Peyer's patch (tissue), 4 donors: ENCODE measurements around the gene OR51E2. TPM values are rescaled to one million over a fixed set of nuclear protein-coding genes. Genes with fewer than 3 reads are reported as not detected.

Experiments
- DNase-seq, 3 donors: peaks; one replicate each; pipeline ENCODE4 v3.0.0-alpha.2; 2017 to 2019
- H3K27ac ChIP-seq, 4 donors: fragments of 200-600 bp; sonication (generic); one replicate each; pipeline ENCODE4 v1.5.1; 2016 to 2019
- H3K27me3 ChIP-seq, 2 donors: fragments of 200-600 bp; sonication (generic); one replicate each; pipeline ENCODE4 v1.5.1; 2019
- H3K36me3 ChIP-seq, 3 donors: fragments of 200-600 bp; sonication (generic); one replicate each; pipeline ENCODE4 v1.5.1; 2016 to 2019
- H3K4me1 ChIP-seq, 4 donors: fragments of 200-600 bp; sonication (generic); one replicate each; pipeline ENCODE4 v1.5.1; 2016 to 2019
- H3K4me3 ChIP-seq, 4 donors: fragments of 200-600 bp; sonication (generic); 1 replicate in 3 of 4; 2 replicates in 1 of 4; pipeline ENCODE4 v1.5.1; 2016 to 2019; ENCODE audit warnings: mild to moderate bottlenecking in 1 of 4
- H3K9me3 ChIP-seq, 4 donors: fragments of 200-600 bp; sonication (generic); one replicate each; pipeline ENCODE4 v1.5.1; 2016 to 2019; ENCODE audit warnings: mild to moderate bottlenecking in 1 of 4
- POLR2A ChIP-seq, 2 donors: fragments of 450-650 bp; IDR thresholded peaks; one replicate each; pipeline ENCODE4 v1.5.1; 2017; ENCODE audit warnings: antibody characterized with exemption in 2 of 2, mild to moderate bottlenecking in 2 of 2, moderate library complexity in 2 of 2
- total RNA-seq, 4 donors: library from RNA; depleted of rRNA; stranded (reverse); fragments of >200 nt; gene quantifications; one replicate each; pipeline ENCODE4 v1.1.0, GENCODE V29; 2016
- TF ChIP-seq, protein P1 (sequence below), 6 experiments: fragments of 450-650 bp in 4 of 6; fragments of 200-600 bp in 2 of 6; sonication (generic) in 1 of 6; IDR thresholded peaks; one replicate each; pipeline ENCODE4 v1.5.1; 2017 to 2019; ENCODE audit warnings: antibody characterized with exemption in 6 of 6, mild to moderate bottlenecking in 3 of 6, moderate library complexity in 1 of 6

OR51E2 gene
- total RNA-seq, 4 donors from 2014 or later = 0.67 to 0.85 TPM; not detected in 2

DNA sequence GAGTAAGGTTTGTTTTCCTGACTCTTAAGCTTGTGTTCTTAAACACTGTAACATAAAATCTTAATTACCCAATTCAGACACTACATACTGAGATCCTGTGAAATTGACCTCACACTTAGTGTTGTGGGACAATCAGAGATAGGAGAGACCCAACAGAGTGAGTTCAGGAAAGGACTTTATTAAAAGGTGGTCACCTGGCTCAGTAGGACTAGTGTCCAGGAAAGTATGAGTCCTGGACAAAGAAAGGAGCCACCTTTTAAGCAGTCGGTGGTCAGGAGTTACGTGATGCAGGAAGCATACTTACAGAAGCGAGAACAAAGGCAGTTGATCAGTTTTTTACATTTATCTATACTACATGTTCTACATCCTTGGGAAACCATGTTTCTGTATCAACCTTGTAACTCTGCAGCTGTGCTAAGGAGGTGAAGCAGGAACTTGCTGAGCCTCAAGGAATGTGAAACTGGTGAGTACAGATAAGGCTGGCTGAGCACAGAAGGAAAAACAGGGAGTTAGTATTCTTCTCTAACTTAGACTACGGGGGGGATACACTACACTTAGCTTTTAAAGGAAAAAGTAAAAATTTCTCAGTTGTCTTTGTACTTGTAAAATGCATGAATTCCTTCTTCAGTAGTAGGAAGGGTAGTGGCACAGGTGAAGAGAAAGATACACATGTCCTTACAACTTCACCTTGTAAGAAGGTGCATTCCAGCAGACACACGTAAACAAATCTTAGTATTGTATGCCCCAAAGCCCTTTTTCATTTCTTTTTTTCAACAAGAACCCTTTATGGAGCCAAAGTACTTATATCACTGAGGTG lies 38.8 kb downstream of the OR51E2 start:
- H3K36me3 ChIP-seq = no peaks in the 10 kb centered on the region
- no peaks in the 10 kb centered on the region for H3K4me1 ChIP-seq
- no peaks in the 10 kb centered on the region for H3K27me3 ChIP-seq
- TF ChIP-seq, protein P1, sequence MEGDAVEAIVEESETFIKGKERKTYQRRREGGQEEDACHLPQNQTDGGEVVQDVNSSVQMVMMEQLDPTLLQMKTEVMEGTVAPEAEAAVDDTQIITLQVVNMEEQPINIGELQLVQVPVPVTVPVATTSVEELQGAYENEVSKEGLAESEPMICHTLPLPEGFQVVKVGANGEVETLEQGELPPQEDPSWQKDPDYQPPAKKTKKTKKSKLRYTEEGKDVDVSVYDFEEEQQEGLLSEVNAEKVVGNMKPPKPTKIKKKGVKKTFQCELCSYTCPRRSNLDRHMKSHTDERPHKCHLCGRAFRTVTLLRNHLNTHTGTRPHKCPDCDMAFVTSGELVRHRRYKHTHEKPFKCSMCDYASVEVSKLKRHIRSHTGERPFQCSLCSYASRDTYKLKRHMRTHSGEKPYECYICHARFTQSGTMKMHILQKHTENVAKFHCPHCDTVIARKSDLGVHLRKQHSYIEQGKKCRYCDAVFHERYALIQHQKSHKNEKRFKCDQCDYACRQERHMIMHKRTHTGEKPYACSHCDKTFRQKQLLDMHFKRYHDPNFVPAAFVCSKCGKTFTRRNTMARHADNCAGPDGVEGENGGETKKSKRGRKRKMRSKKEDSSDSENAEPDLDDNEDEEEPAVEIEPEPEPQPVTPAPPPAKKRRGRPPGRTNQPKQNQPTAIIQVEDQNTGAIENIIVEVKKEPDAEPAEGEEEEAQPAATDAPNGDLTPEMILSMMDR (IDR thresholded peaks at IDR 0.05) = no peak
- no peak for TF ChIP-seq POLR2A (IDR thresholded peaks at IDR 0.05)
- H3K27ac ChIP-seq = no peak overlapping the region
- DNase-seq = no peak
- no peaks in the 10 kb centered on the region for H3K9me3 ChIP-seq
- H3K4me3 ChIP-seq = no peak overlapping the region

DNA sequence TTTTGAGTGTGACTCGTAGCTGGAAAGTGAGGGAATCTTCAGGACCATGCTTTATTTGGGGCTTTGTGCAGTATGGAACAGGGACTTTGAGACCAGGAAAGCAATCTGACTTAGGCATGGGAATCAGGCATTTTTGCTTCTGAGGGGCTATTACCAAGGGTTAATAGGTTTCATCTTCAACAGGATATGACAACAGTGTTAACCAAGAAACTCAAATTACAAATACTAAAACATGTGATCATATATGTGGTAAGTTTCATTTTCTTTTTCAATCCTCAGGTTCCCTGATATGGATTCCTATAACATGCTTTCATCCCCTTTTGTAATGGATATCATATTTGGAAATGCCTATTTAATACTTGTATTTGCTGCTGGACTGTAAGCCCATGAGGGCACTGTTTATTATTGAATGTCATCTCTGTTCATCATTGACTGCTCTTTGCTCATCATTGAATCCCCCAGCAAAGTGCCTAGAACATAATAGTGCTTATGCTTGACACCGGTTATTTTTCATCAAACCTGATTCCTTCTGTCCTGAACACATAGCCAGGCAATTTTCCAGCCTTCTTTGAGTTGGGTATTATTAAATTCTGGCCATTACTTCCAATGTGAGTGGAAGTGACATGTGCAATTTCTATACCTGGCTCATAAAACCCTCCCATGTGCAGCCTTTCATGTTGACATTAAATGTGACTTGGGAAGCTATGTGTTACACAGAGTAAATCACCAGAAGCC lies 42.9 kb downstream of the OR51E2 start:
- H3K27ac ChIP-seq = no peak overlapping the region
- no peak for DNase-seq
- H3K9me3 ChIP-seq = no peaks in the 10 kb centered on the region
- H3K27me3 ChIP-seq = no peaks in the 10 kb centered on the region
- H3K4me1 ChIP-seq = no peaks in the 10 kb centered on the region
- H3K4me3 ChIP-seq = no peak overlapping the region
- H3K36me3 ChIP-seq = no peaks in the 10 kb centered on the region
- TF ChIP-seq POLR2A (IDR thresholded peaks at IDR 0.05) = no peak
- TF ChIP-seq, protein P1 (IDR thresholded peaks at IDR 0.05) = no peak

DNA sequence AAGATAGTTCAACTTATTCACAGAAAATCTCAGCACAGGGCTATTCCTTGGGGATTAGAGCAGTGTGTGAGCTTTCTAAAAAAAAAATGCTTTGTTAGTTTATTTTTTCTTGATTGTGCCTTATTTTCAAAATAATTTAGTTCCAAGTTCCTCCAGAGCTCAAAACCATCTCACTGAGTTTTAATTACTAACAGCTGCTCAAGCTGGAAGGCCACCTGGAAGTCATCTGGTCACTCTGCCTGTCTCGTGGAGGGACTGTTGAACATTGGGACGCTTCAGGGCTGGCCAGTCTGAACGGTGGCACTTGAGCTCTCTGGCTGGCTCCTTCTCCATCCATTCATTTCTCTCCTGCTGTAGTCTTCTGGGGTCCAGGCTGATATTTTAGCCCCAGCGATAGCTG lies 49.9 kb downstream of the OR51E2 start:
- TF ChIP-seq, protein P1 (IDR thresholded peaks at IDR 0.05) = no peak
- TF ChIP-seq POLR2A (IDR thresholded peaks at IDR 0.05) = no peak
- H3K4me3 ChIP-seq = no peak overlapping the region
- H3K27ac ChIP-seq = no peak overlapping the region

DNA sequence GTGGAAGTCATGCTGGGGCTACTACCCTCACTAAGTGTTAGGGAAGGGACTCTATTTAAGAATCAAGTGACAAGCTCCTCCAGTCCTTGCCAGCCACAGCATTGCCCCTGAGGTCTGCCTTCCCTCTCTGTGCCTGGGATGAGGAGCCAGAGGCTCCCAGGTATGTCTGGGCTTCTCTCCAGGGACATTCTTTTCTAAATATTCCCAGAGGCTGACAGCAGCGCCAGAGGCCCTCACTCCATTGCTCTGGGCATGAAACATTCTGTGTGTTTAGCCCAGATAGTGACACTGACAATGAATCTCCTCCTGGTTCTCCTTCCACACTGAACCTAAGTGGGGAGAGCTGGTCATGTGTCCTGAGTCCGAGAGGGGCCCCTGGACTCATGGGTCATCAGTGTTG lies 51.7 kb downstream of the OR51E2 start:
- no peaks in the 10 kb centered on the region for H3K27me3 ChIP-seq
- no peak for DNase-seq
- H3K27ac ChIP-seq = peak overlapping the region in 1 of 4 donors; percentile 17
- no peaks in the 10 kb centered on the region for H3K36me3 ChIP-seq
- no peak for TF ChIP-seq POLR2A (IDR thresholded peaks at IDR 0.05)
- TF ChIP-seq, protein P1 (IDR thresholded peaks at IDR 0.05) = no peak
- no peaks in the 10 kb centered on the region for H3K4me1 ChIP-seq
- no peaks in the 10 kb centered on the region for H3K9me3 ChIP-seq
- no peak overlapping the region for H3K4me3 ChIP-seq

More for the DNA sequence above, 49.9 kb downstream of the OR51E2 start:
- Histone ChIP-seq H3K9me3 (no peaks in the 10 kb centered on the region), H3K27me3 (no peaks in the 10 kb centered on the region), H3K36me3 (no peaks in the 10 kb centered on the region), H3K4me1 (no peaks in the 10 kb centered on the region)
- DNase-seq = no peak

DNA sequence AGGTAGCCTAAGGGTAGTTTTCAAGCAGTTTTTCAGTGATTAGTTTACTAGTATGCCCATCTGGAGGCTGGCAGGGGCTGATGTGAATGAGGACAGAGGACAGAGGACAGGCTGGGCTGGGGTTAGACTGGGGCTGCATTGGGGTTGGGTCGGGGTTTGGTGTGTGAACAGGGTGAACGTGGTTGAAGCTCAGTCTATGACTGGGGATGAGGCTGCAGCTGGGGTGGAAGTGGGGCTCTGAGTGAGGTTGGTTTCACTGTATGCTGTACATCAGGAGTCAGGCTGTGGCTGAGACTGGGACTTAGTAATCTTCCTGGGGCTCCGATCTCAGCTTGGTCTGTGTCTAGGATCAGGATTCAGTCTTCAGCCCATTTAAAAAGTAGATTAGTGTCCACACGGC lies 53.4 kb downstream of the OR51E2 start:
- Histone ChIP-seq H3K4me3 (no peak overlapping the region), H3K27me3 (no peaks in the 10 kb centered on the region), H3K36me3 (no peaks in the 10 kb centered on the region), H3K9me3 (no peaks in the 10 kb centered on the region), H3K4me1 (no peaks in the 10 kb centered on the region), H3K27ac (no peak overlapping the region)
- TF ChIP-seq, protein P1 (IDR thresholded peaks at IDR 0.05) = no peak
- TF ChIP-seq POLR2A (IDR thresholded peaks at IDR 0.05) = no peak
- no peak for DNase-seq
